Measurements from ENCODE around the gene PAPOLG.
A peak's percentile ranks its signal among the peaks of the same experiment; 100 is the strongest.

Gene PAPOLG

DNA sequence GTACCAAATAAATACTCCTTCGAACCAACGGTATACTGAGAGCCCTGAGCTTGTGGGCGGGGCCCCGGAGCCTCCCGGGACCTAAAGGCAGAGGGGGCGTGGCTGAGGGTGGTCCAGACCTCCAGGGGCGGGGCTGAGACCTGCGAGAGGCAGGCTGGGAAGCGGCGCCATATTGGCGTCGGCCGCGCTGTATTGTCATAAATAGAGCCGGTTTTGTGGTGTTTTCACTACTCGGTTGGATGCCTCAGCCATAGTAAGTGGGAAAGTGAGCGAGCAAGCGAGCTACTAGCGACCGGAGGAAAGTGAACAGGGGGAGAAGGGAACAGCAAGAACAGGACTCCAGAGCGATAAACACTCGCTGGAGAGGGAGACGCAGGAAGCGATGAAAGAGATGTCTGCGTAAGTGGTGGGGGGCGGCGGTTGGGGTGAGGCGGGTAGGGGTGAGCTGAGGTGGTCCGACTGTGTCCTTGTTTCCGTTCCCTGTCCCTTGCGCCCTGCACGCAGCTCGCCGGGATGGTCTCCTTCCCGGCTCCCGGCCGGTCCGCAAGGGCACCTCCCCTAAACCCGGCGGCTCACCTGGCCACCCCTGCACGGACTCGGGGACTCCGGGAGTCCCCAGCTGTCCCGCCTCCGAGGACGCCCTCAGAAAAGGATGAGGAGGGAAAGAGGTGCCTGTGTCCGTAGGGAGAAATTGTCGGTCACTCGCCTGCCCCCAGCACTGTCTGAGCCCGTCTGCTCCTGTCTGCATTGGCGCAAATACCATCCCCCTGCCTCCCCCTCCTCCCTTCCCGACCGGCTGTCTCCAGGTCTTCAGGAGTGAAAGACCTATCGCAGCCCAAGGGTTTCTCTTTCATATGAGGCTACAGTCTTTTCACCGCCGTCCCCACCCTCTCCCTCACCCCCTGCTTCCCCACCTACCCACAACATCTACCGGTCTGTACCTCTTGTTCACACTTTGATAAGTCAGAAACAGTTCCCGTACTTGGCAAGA lies at the start of gene PAPOLG:
Gene PAPOLG (plus strand): TSS at position 172 of the 991 bp plus-strand sequence. CDS start 211 bp downstream, at position 383.
- peak; percentile 79 for DNase-seq

- DNase-seq, result peak; percentile 29
Measured at GRCh38 chr2:60707750-60708371, 48.2 kb upstream of the PAPOLG start.

- DNase-seq, result no peak
Measured at GRCh38 chr2:60708630-60709320, 47.3 kb upstream of the PAPOLG start.

- DNase-seq, result no peak
Measured at GRCh38 chr2:60710707-60711106, 45.4 kb upstream of the PAPOLG start.

DNA sequence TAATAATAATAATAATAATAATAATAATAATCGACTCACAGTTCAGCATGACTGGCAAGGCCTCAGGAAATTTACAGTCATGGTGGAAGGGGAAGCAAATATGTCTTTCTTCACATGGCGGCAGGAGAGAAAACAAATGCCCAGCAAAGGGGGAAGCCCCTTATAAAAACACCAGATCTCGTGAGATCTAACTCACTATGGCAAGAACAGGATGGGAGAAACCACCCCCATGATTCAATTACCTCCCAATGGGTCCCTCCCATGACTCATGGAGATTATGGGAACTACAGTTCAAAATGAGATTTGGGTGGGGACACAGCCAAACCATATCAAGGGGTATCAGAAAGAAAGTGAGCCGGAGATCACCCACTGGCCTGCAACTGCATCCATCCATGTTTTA lies 40.5 kb upstream of the PAPOLG start:
- no peak for DNase-seq

DNA sequence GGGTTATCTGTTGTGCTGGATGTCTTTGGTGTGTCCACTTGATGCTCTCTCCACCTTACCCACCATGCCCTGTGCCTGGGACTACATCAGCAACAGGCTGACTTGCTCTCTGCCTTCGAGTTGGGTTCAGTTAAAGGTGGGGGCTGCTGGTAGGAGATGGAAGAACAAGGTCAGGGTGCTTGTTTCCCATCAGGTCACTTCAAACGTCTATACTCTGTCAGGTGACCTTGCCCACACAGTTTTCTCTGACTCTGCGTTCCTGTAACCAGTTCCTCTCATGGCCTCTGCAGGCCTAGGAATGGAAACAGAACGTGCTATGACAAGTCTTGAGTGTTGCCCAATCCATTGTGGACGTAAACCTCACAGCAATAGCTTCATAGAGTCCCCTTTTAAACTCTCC lies 38.4 kb upstream of the PAPOLG start:
- DNase-seq, result no peak

GRCh38 chr2:60719331-60719730 lies 36.7 kb upstream of the PAPOLG start:
- no peak for DNase-seq

DNA sequence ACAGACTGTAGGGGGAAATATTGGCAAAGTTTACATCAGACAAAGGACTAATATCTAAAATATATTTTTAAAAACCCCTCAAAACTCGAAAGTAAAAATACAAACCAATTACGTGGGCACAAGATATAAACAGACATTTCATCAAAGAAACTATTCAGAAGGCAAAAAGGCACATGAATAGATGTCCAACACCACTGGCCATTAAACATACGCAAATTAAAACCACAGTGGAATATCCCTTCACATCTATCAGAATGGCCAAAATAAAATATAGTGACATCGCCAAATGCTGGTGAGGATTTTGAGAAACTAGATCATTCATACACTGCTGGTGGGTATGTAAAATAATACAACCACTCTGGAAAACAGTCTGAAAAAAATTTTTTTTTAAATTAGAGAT lies 30.6 kb upstream of the PAPOLG start:
- no peak for DNase-seq

DNA sequence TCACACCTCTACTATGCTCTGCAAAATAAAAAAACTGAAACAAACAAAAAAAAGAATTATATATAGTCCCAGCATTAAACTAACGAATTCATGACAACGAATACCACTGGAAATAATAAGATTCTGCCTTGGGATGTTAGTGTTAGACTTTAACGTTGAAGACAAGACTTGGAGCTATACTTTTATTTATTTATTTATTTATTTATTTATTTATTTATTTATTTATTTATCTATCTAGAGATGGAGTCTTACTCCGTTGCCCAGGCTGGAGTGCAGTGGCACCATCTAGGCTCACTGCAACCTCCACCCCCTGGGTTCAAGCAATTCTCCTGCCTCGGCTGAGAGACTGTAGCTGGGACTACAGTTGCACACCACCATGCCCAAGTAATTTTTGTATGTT lies 27.2 kb upstream of the PAPOLG start:
- no peak for DNase-seq

DNA sequence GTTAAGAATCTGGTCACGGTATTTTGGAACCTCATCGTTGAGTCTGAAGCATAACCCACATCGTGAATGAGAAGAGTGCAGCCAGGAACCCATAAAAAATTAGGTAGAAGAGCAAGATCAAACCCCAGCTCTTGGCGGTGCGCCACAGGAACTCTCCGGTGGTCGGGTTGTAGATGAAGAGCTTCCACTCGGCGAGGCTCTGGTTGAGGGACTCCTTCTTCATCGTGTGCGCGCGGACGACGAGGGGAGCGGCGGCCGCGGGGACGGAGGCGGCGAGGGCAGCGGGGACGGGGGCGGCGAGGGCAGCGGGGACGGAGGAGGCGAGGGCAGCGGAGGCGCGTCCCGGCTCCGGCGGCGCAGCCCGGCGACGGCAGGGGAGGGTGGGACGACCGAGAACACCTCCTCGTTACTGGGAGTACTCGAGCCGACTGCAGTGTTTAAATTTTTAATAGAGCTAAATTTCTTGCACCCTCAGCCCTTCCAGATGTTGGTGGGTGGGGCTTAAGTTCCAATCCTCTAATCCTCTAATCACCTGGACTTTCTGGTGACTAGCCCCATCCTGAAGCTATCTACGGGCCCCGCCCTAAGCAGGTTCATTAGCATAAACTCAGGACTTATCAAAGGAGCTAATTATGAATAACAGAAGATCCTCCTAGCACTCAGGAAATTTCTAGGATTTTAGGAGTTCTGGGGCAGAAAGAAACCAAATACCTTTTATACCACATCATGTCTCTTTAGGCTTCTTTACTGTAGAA lies 20.4 kb upstream of the PAPOLG start:
- no peak for DNase-seq

DNA sequence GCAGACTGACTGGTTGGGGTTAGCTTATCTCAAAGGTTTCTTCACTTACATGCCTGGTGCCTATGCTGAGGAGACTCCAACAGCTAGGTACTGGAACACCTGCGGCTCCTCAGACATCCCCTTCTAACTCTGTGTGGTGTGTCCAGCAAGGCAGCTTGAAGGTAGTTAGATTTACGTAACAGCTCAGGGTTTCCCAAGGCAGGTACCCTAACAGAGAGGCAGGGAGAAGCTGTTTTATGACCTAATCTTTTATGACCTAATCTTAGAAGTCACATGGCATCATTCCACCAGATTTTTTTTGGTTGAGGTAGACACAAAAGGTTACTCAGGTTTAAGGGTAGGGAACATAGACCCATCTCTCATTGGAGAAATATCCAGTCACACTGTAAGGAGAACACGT lies 17.4 kb upstream of the PAPOLG start:
- DNase-seq, result no peak

DNA sequence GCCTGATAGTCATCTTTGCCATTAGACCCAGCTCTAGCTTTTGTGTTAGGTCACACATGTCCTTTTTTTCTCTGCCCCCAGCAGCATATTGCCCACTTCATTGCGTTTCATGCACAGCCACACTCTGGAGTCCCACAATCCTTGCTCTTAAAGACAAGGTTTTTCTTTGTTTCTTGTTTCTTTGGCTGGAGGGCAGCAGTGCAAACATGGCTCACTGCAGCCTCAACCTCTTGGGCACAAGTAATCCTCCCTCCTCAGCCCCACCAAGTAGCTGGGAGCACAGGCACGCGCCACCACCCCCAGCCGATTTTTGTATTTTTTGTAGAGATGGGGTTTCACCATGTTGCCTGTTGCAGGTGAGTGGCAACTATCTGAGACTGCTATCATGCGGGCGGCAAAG lies 16.9 kb upstream of the PAPOLG start:
- no peak for DNase-seq

DNA sequence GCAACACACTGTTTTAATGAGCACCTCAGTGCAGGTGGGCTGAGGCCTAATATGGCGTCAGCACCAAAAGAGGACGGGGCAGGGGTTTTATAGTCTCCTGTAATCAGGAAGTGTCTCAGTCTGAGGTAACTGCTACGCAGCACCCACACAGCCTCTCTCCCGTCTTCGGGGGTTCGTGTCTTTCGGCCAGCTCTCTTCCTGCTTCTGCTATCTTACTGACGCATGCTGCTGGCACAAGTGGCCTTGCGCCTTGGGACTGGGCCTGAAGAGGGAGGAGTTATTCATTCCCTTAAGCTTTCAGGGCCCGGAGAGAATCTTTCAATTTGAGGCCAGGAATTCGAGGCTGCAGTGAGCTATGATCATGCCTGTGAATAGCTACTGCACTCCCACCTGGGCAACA lies 14.5 kb upstream of the PAPOLG start:
- no peak for DNase-seq

DNA sequence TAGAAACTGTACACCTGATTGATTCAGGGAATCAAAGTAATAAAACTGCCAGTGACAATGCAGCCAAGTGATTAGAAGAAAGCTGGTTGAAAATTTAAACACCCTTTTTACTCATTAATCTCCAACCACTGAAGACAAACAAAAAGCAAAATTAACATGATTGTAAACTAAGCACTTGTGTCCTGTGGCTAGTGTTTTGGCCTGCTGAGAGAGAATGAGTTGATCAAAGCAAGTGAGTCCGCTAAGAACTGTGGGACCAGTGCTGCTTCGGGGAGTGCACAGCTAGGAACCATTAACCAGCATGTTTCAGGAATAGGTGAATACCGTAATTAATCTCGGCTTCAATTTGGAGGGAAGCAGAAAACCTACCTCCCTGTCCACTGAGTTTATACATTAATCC lies 13.6 kb upstream of the PAPOLG start:
- DNase-seq, result no peak

- DNase-seq, result no peak
Measured at GRCh38 chr2:60745330-60745729, 10.7 kb upstream of the PAPOLG start.

- no peak for DNase-seq
Measured at GRCh38 chr2:60745761-60746160, 10.3 kb upstream of the PAPOLG start.

- DNase-seq, result no peak
Measured at GRCh38 chr2:60746318-60746717, 9.8 kb upstream of the PAPOLG start.

DNA sequence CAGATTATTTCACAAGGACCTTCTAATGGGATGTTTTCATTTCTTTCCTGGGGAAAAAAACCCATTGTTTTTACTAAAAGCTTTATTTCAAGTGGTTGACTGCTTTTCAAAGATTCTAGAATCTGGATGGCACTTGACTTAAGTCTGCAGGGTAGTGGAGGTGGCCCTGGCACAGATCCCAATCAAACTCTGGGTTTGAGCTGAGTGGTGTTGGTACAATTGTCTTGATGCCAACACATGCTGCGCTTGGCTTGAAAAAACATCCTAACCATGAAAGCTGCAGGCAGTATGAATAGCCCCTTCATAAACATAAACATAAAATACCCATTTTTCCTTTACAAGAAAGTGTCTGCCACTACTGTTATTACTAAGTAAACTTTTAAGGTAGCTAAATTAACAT lies 3.6 kb downstream of the PAPOLG start:
- DNase-seq, result no peak

DNA sequence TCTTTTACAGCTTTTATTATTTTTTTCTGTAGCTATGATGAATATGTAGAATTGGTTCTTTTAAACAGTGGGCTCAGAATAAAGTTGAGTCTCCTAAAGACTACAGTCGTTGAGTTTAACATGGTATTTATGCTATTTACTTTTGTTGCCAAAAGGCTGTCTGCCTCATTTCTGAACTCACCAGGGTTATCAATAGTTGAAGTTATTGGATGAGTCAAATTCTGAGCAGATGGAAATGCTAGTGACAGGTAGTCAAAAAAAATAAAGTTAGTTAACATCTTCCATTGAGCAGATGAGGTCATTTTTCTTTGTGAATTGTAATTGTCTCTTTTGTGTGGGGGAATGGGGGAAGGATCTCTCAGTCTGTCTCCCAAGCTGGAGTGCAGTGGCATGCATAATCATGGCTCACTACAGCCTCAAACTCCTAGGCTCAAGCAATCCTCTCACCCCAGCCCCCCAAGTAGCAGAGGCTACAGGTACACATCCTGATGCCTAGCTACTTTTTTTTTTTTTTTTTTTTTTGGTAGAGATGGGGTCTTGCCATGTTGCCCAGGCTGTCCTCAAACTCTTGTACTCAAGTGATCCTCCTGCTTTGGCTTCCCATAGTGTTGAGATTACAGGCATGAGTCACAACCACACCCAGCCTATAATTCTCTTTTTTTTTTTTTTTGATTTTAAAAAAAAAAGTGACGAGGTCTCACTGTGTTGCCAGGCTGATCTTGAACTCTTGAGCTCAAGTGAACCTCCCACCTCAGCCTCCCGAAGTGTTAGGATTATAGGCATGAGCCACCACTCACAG lies 8.9 kb downstream of the PAPOLG start:
- no peak for DNase-seq

- DNase-seq, result no peak
Measured at GRCh38 chr2:60766283-60766682, 10.2 kb downstream of the PAPOLG start.

DNA sequence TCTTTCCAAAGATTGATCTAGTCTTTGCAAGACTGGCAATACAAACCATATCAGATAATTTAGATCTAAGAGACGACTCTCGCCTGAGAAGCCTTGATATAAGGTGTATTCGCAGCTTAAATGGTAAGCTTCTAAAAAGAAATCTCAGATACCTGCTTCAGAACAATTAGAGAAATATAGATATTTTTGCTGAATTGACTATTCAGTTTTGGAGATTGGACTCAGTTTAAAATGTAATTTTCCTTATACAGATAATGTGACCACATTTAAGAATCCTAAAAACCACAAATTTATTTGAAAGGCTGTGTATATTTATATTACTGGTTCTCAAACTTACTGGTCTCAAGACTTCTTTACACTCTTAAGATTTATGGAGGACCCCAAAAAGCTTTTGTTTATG lies 15.4 kb downstream of the PAPOLG start:
- DNase-seq, result no peak

GRCh38 chr2:60775048-60775639 lies 19.1 kb downstream of the PAPOLG start:
- DNase-seq, result no peak

Measured in kidney glomerular epithelial cell (primary cell).